HepG2 (cell line): ENCODE results near the gene WDR54. TPM values are rescaled to one million over a fixed set of nuclear protein-coding genes. Genes with fewer than 3 reads are reported as not detected.

Experiments
- ATAC-seq: fragments of 200-7000 bp; cut with Tn5 transposase; 3 replicates; pipeline ENCODE4 v1.9.1; 2020; ENCODE audit warnings: mild to moderate bottlenecking, moderate library complexity
- BruUV-seq: library from RNA; stranded (reverse); fragments of 400-500 nt; replicated peaks from 2 replicates; lab custom pipeline; 2021; lab: Mats Ljungman, UMichigan
- CTCF ChIA-PET: fragments of 300-600 bp; formaldehyde crosslinking; extraction: SDS; loops from one replicate; lab custom pipeline; 2021; ENCODE audit warnings: low total read pairs, inconsistent platforms, low intra/inter-chr PET ratio; lab: Yijun Ruan, JAX
- POLR2A ChIA-PET: fragments of 350-600 bp; sonication (Branson Sonifier 250); formaldehyde crosslinking; loops from one replicate; lab custom pipeline; 2020; ENCODE audit warnings: antibody characterized with exemption, inconsistent platforms; lab: Yijun Ruan, JAX
- DNase-seq: peaks from one replicate; pipeline ENCODE4 v3.0.0-alpha.2; 2015; ENCODE audit warnings: low spot score
- FAIRE-seq: peaks from 3 replicates; lab custom pipeline; 2011; peaks lifted over from hg19 to GRCh38; lab: Jason Lieb, UNC
- H2AFZ ChIP-seq: one replicate; pipeline ENCODE4 v1.6.1; 2011; ENCODE audit warnings: low read length, inconsistent platforms
- H3K27ac ChIP-seq: fragments of 300-600 bp; 3 replicates; pipeline ENCODE4 v1.8.0; 2011; ENCODE audit warnings: mixed run types, mild to moderate bottlenecking, mixed read lengths, low read length, inconsistent platforms; ENCODE audit not compliant: insufficient read depth; ENCODE audit errors: extremely low read length
- H3K27me3 ChIP-seq, 2 experiments: fragments of 200-600 bp in 1 of 2; 2 replicates in 1 of 2; 3 replicates in 1 of 2; pipeline versions ENCODE4 v1.6.0 to v1.8.0; 2011; ENCODE audit warnings: low read length in 2 of 2, mild to moderate bottlenecking in 2 of 2, moderate library complexity in 2 of 2, inconsistent platforms in 1 of 2; ENCODE audit not compliant: insufficient read depth in 2 of 2, control insufficient read depth in 1 of 2
- H3K36me3 ChIP-seq, 2 experiments: fragments of 200-600 bp in 1 of 2; replicated peaks in 1 of 2; 2 replicates in 1 of 2; 3 replicates in 1 of 2; pipeline versions ENCODE4 v1.5.1 to v1.8.0; 2011; ENCODE audit warnings: low read length in 2 of 2, inconsistent platforms in 1 of 2; ENCODE audit not compliant: insufficient read depth in 2 of 2, control insufficient read depth in 1 of 2
- H3K4me1 ChIP-seq: 2 replicates; pipeline ENCODE4 v1.5.1; 2012; ENCODE audit warnings: low read length, inconsistent platforms; ENCODE audit not compliant: insufficient read depth
- H3K4me2 ChIP-seq: 2 replicates; pipeline ENCODE4 v1.6.0; 2011; ENCODE audit warnings: low read depth, low read length, inconsistent platforms
- H3K4me3 ChIP-seq, 3 experiments: fragments of 200-600 bp in 1 of 3; sonication (generic), shearing (Covaris generic) in 1 of 3; replicated peaks in 1 of 3; 2 replicates each; pipeline ENCODE4 v1.5.1; 2011 to 2016; ENCODE audit warnings: low read length in 3 of 3, inconsistent platforms in 2 of 3, low read depth in 2 of 3, mild to moderate bottlenecking in 2 of 3, control low read depth in 1 of 3, mixed read lengths in 1 of 3; ENCODE audit not compliant: insufficient read depth in 1 of 3
- H3K79me2 ChIP-seq: one replicate; pipeline ENCODE4 v1.6.1; 2011; ENCODE audit warnings: low read length, inconsistent platforms; ENCODE audit not compliant: insufficient read depth
- H3K9ac ChIP-seq: 2 replicates; pipeline ENCODE4 v1.6.0; 2011; ENCODE audit warnings: mild to moderate bottlenecking, low read depth, low read length, inconsistent platforms; ENCODE audit not compliant: insufficient read depth
- H3K9me3 ChIP-seq: 2 replicates; pipeline ENCODE4 v1.5.1; 2012; ENCODE audit warnings: mild to moderate bottlenecking, low read length
- H4K20me1 ChIP-seq: 2 replicates; pipeline ENCODE4 v1.6.0; 2011; ENCODE audit warnings: inconsistent platforms, mild to moderate bottlenecking, low read length, moderate library complexity; ENCODE audit not compliant: insufficient read depth
- BCL6 ChIP-seq: IDR thresholded peaks from 2 replicates; pipeline ENCODE4 v1.6.1; 2016; ENCODE audit warnings: missing genetic modification reagents, missing compliant biosample characterization
- DNMT3B ChIP-seq: conservative IDR thresholded peaks from 2 replicates; pipeline ENCODE4 v1.6.1; 2016; ENCODE audit warnings: missing biosample characterization, control low read depth
- PCBP1 ChIP-seq: fragments of 200-400 bp; formaldehyde crosslinking; IDR thresholded peaks from 2 replicates; pipeline ENCODE4 v1.6.1; 2017; ENCODE audit warnings: mild to moderate bottlenecking, low read depth, low read length, borderline replicate concordance
- PRDM10 ChIP-seq: sonication (generic); formaldehyde crosslinking; IDR thresholded peaks from 2 replicates; pipeline ENCODE4 v1.4.0; 2020; ENCODE audit warnings: low read depth, missing genetic modification reagents
- SKI ChIP-seq: fragments of 450-650 bp; IDR thresholded peaks from one replicate; pipeline ENCODE4 v1.6.1; 2018; ENCODE audit warnings: mild to moderate bottlenecking; ENCODE audit not compliant: partially characterized antibody
- SP4 ChIP-seq: sonication (generic); formaldehyde crosslinking; IDR thresholded peaks from 2 replicates; pipeline ENCODE4 v1.8.1; 2023; ENCODE audit warnings: mild to moderate bottlenecking, missing genetic modification reagents
- STAT5B ChIP-seq: sonication (generic); formaldehyde crosslinking; IDR thresholded peaks from 2 replicates; pipeline ENCODE4 v1.4.0; 2020; ENCODE audit warnings: missing genetic modification reagents
- ZBTB3 ChIP-seq: sonication (generic); formaldehyde crosslinking; IDR thresholded peaks from 2 replicates; pipeline ENCODE4 v1.4.0; 2020; ENCODE audit warnings: low read depth, mild to moderate bottlenecking, moderate library complexity, missing genetic modification reagents, borderline replicate concordance
- ZNF546 ChIP-seq: sonication (generic); formaldehyde crosslinking; conservative IDR thresholded peaks from 2 replicates; pipeline ENCODE4 v1.8.1; 2023; ENCODE audit warnings: mild to moderate bottlenecking, missing genetic modification reagents
- ZSCAN5A ChIP-seq: sonication (generic); formaldehyde crosslinking; IDR thresholded peaks from 2 replicates; pipeline ENCODE4 v1.8.0; 2022; ENCODE audit warnings: mild to moderate bottlenecking, missing genetic modification reagents, borderline replicate concordance
- WGBS: methylation state at CpG from one replicate; pipeline ENCODE4 v1.1.6; 2017; ENCODE audit warnings: low lambda C conversion rate; 5-methylcytosine and 5-hydroxymethylcytosine counted together
- in situ Hi-C: cut with HindIII; loops from 2 replicates; pipeline ENCODE4 v1.10.0; 2017; ENCODE audit warnings: low pct_unique_long_range_greater_than_20kb; ENCODE audit not compliant: extremely low pct_ligation_motif_present
- intact Hi-C: fragments of 100-400 bp; cut with micrococcal nuclease; formaldehyde crosslinking; loops from one replicate; pipeline ENCODE4 v1.10.0; 2022; ENCODE audit not compliant: unreplicated experiment
- polyA plus RNA-seq, 8 experiments: library from polyadenylated mRNA; depleted of rRNA in 3 of 8; stranded (reverse) in 7 of 8; unstranded in 1 of 8; fragments of >200 nt; fragmentation: Illumina TruSeq in 4 of 8; extraction: Trizol in 4 of 8; gene quantifications; 2 replicates each; pipeline versions ENCODE4 v1.2.1 to v1.2.3, GENCODE V29; 2011 to 2016; ENCODE audit warnings: low read depth in 4 of 8, missing spikeins in 1 of 8, mixed read lengths in 1 of 8; ENCODE audit not compliant: insufficient read depth in 1 of 8
- total RNA-seq, 5 experiments: library from RNA; depleted of rRNA; stranded (reverse); fragments of >200 nt; fragmentation: Illumina TruSeq; extraction: Trizol; gene quantifications; 2 replicates each; pipeline ENCODE4 v1.2.3, GENCODE V29; 2016; ENCODE audit warnings: low read depth in 1 of 5
- TF ChIP-seq, protein P1 (sequence below): sonication (generic); formaldehyde crosslinking; IDR thresholded peaks from 2 replicates; pipeline ENCODE4 v1.4.0; 2020; ENCODE audit warnings: missing genetic modification reagents

The WDR54 gene
- total and polyA plus RNA-seq, 2 of the 13 experiments (the other 11 are each of a cell fraction or from before 2014, with no cell fraction given): 2.0 to 17.3 TPM

DNA sequence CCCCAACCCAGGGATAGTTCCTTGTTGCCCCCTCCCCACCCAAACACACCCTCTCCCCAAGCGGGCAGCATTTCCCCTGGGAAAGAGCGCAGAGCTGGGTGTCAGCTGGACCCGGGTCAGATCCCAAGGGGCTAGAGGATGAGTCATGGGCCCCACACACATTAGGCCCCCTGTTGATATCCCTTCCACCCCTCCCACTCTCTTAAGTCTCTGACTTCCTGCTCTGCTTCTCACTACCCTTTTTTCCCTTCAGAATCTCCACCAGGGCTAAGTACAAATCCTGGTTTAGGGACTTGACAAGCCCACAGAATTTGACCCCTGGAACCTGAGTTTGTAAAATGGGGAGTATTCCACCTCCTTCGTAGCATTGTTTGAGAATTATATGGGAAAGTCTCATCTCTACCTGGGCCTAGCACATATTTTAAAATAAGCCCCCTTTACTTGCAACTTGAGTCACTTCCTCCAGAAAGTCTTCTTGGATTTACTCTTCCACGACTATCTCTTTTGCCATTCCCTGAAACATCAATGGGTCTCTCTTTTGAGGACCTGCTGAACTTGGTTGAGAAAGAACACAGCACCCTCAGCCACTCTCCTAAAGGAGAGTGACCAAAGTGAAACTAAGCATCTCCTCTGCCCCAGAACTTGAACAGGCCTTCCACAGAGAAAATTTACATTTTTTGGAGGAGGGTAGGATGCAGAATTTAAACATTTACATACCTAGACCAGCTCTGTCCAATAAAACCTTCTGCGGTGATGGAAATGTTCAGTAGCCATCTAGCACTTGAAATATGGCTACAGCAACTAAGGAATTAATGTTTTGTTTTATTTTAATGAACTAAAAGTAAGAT lies 15.5 kb downstream of the WDR54 start:
- no TSS peak for BruUV-seq
- H3K27me3 ChIP-seq: no peaks in the 10 kb centered on the region; a peak in 1 of 5 replicates
- no peak for DNase-seq
- H3K9me3 ChIP-seq: no peaks in the 10 kb centered on the region
- H3K36me3 ChIP-seq: peaks cover 30 to 58% of the 10 kb centered on the region in 2 experiments
- H3K9ac ChIP-seq: no peak overlapping the region
- 97% methylated on average over 6 of the region's 6 CpGs for WGBS
- intact Hi-C loops: no loop called here
- peaks cover 52% of the 10 kb centered on the region for H3K4me1 ChIP-seq
- H4K20me1 ChIP-seq: peaks cover 53% of the 10 kb centered on the region
- no peak for FAIRE-seq
- no peak for ATAC-seq
- H2AFZ ChIP-seq: no peak overlapping the region
- no peak overlapping the region for H3K4me2 ChIP-seq
- POLR2A ChIA-PET: interaction anchor here (5.1 kb wide), 1 partner anchor 9 kb away, joined by 272 read pairs; no protein-coding TSS in a partner anchor
- no peak overlapping the region for H3K4me3 ChIP-seq
- H3K27ac ChIP-seq: no peak overlapping the region
- peaks cover 82% of the 10 kb centered on the region for H3K79me2 ChIP-seq
- in situ Hi-C loops: no loop called here
- CTCF ChIA-PET: no interaction called here
- TF ChIP-seq BCL6 (CRISPR knock-in tag) (no peak), SKI (no peak), PRDM10 (no peak), ZNF546 (CRISPR knock-in tag) (no peak), ZBTB3 (CRISPR knock-in tag) (no peak), ZSCAN5A (no peak), SP4 (CRISPR knock-in tag) (no peak), STAT5B (CRISPR knock-in tag) (no peak), DNMT3B (CRISPR knock-in tag) (no peak), PCBP1 (no peak)
- TF ChIP-seq, protein P1, sequence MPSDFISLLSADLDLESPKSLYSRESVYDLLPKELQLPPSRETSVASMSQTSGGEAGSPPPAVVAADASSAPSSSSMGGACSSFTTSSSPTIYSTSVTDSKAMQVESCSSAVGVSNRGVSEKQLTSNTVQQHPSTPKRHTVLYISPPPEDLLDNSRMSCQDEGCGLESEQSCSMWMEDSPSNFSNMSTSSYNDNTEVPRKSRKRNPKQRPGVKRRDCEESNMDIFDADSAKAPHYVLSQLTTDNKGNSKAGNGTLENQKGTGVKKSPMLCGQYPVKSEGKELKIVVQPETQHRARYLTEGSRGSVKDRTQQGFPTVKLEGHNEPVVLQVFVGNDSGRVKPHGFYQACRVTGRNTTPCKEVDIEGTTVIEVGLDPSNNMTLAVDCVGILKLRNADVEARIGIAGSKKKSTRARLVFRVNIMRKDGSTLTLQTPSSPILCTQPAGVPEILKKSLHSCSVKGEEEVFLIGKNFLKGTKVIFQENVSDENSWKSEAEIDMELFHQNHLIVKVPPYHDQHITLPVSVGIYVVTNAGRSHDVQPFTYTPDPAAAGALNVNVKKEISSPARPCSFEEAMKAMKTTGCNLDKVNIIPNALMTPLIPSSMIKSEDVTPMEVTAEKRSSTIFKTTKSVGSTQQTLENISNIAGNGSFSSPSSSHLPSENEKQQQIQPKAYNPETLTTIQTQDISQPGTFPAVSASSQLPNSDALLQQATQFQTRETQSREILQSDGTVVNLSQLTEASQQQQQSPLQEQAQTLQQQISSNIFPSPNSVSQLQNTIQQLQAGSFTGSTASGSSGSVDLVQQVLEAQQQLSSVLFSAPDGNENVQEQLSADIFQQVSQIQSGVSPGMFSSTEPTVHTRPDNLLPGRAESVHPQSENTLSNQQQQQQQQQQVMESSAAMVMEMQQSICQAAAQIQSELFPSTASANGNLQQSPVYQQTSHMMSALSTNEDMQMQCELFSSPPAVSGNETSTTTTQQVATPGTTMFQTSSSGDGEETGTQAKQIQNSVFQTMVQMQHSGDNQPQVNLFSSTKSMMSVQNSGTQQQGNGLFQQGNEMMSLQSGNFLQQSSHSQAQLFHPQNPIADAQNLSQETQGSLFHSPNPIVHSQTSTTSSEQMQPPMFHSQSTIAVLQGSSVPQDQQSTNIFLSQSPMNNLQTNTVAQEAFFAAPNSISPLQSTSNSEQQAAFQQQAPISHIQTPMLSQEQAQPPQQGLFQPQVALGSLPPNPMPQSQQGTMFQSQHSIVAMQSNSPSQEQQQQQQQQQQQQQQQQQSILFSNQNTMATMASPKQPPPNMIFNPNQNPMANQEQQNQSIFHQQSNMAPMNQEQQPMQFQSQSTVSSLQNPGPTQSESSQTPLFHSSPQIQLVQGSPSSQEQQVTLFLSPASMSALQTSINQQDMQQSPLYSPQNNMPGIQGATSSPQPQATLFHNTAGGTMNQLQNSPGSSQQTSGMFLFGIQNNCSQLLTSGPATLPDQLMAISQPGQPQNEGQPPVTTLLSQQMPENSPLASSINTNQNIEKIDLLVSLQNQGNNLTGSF (CRISPR knock-in tag): no peak
